IgD-negative memory B cell (primary cell): ENCODE results near the gene IGF2. TPM values are rescaled to one million over a fixed set of nuclear protein-coding genes. Genes with fewer than 3 reads are reported as not detected.

ENCODE experiments used
- H3K27ac Mint-ChIP-seq, 3 donors: one replicate each; pipeline ENCODE4 v1.8.0; 2020 to 2022; ENCODE audit warnings: mild to moderate bottlenecking in 3 of 3, mixed read lengths in 3 of 3, moderate library complexity in 1 of 3
- H3K27me3 Mint-ChIP-seq: one replicate; pipeline ENCODE4 v1.8.0; 2021; ENCODE audit warnings: mixed read lengths
- H3K36me3 Mint-ChIP-seq: one replicate; pipeline ENCODE4 v1.8.0; 2020; ENCODE audit warnings: mild to moderate bottlenecking, mixed read lengths
- H3K4me1 Mint-ChIP-seq, 3 donors: one replicate each; pipeline ENCODE4 v1.8.0; 2020 to 2022; ENCODE audit warnings: mixed read lengths in 3 of 3, mild to moderate bottlenecking in 1 of 3
- H3K4me3 Mint-ChIP-seq, 4 donors: one replicate each; pipeline ENCODE4 v1.8.0; 2020 to 2022; ENCODE audit warnings: mild to moderate bottlenecking in 4 of 4, mixed read lengths in 4 of 4, moderate library complexity in 3 of 4
- H3K9me3 Mint-ChIP-seq, 3 donors: one replicate each; pipeline ENCODE4 v1.8.0; 2020 to 2021; ENCODE audit warnings: mixed read lengths in 3 of 3, mild to moderate bottlenecking in 1 of 3
- polyA plus RNA-seq: library from polyadenylated mRNA; unstranded; fragments of 300-500 nt; fragmentation: Illumina TruSeq; gene quantifications from one replicate; pipeline ENCODE4 v1.2.3, GENCODE V29; 2021

The IGF2 gene
- polyA plus RNA-seq, 1 donor from 2014 or later: not detected

- peaks cover 2% of the 10 kb centered on the region for H3K27me3 Mint-ChIP-seq
- H3K36me3 Mint-ChIP-seq: no peaks in the 10 kb centered on the region
- no peak overlapping the region for H3K27ac Mint-ChIP-seq
- no peaks in the 10 kb centered on the region for H3K9me3 Mint-ChIP-seq
- no peak overlapping the region for H3K4me3 Mint-ChIP-seq
- no peaks in the 10 kb centered on the region for H3K4me1 Mint-ChIP-seq
These were observed 24.3 kb upstream of the IGF2 start for GRCh38 chr11:2163428-2163978.

- Mint-ChIP-seq H3K4me3 (no peak within 1 kb of the TSS), H3K4me1 (no peaks in the 10 kb centered on the region), H3K9me3 (no peaks in the 10 kb centered on the region), H3K27me3 (peaks cover 2% of the 10 kb centered on the region), H3K27ac (no peak within 1 kb of the TSS), H3K36me3 (no peaks in the 10 kb centered on the region)
These were observed 21.6 kb upstream of the IGF2 start, which contains the start of gene INS for GRCh38 chr11:2160736-2161259. INS (minus strand) TSS chr11:2161209; CDS start chr11:2160971, 238 bp downstream.

DNA sequence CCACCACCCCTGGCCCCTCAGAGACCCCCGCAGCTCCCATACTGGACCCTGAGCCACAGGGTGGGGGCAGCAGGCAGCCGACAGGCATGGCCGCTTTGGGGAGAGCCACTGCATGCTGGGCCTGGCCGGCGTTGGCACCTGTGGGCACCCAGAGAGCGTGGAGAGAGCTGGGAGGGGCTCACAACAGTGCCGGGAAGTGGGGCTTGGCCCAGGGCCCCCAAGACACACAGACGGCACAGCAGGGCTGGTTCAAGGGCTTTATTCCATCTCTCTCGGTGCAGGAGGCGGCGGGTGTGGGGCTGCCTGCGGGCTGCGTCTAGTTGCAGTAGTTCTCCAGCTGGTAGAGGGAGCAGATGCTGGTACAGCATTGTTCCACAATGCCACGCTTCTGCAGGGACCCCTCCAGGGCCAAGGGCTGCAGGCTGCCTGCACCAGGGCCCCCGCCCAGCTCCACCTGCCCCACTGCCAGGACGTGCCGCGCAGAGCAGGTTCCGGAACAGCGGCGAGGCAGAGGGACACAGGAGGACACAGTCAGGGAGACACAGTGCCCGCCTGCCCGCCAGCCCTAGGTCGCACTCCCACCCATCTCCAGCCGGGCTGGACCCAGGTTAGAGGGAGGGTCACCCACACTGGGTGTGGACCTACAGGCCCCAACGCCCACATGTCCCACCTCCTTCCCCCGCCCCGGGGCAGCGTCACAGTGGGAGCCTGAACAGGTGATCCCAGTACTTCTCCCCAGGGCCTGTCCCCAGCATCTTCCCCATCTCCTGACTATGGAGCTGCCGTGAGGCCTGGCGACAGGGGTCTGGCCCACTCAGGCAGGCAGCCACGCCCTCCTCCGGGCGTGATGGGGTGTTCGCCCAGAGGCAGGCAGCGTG, 20.6 kb upstream of the IGF2 start:
- H3K27ac Mint-ChIP-seq: no peak overlapping the region
- H3K4me3 Mint-ChIP-seq: no peak overlapping the region
- peaks cover 2% of the 10 kb centered on the region for H3K27me3 Mint-ChIP-seq
- H3K9me3 Mint-ChIP-seq: no peaks in the 10 kb centered on the region
- no peaks in the 10 kb centered on the region for H3K4me1 Mint-ChIP-seq
- H3K36me3 Mint-ChIP-seq: no peaks in the 10 kb centered on the region

GRCh38 chr11:2158966-2159365, 19.8 kb upstream of the IGF2 start:
- H3K4me1 Mint-ChIP-seq: no peaks in the 10 kb centered on the region
- H3K27ac Mint-ChIP-seq: no peak overlapping the region
- H3K9me3 Mint-ChIP-seq: no peaks in the 10 kb centered on the region
- peaks cover 2% of the 10 kb centered on the region for H3K27me3 Mint-ChIP-seq
- H3K36me3 Mint-ChIP-seq: no peaks in the 10 kb centered on the region
- no peak overlapping the region for H3K4me3 Mint-ChIP-seq

- H3K27ac Mint-ChIP-seq: no peak overlapping the region
- H3K27me3 Mint-ChIP-seq: peaks cover 2% of the 10 kb centered on the region
- no peak overlapping the region for H3K4me3 Mint-ChIP-seq
- no peaks in the 10 kb centered on the region for H3K9me3 Mint-ChIP-seq
- no peaks in the 10 kb centered on the region for H3K4me1 Mint-ChIP-seq
- no peaks in the 10 kb centered on the region for H3K36me3 Mint-ChIP-seq
These were observed 19.1 kb upstream of the IGF2 start for GRCh38 chr11:2158296-2158737.

DNA sequence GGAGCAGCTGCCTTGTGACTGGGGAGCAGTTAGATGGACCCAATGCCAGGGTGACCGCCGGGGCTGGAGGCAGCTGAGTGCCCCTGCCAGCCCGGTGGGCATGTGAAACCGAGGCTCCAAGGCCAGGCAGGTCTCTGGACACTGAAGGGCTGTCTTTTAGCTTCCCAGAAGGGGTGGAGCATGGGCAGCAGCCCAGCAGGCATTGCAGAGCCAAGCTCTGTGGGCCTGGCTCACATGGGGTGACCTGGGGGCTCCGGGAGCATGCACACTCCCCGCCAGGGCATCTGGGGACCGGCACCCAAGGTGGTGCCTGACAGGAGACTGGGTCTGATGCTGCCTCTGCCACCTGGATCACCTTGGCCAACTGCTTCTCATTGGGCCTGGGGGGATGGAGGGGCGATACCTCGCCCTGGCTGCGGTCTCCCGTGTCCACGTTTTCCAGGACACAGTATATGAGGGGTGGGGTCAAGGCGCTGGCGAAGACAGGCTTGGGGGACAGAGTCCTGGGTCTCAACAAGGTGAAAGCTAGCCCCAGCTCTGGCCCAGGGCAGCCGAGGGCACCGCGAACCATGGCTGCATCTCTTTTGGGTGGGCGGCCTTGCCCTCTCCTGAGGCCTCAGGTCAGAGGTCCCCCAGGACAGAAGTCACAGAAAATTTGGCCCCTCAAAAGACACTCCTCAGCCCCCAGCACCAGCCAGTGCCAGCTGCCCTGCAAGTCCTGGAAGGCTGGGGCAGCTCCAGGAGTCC, 18.3 kb upstream of the IGF2 start:
- H3K27me3 Mint-ChIP-seq: no peaks in the 10 kb centered on the region
- H3K27ac Mint-ChIP-seq: no peak overlapping the region
- no peaks in the 10 kb centered on the region for H3K9me3 Mint-ChIP-seq
- no peaks in the 10 kb centered on the region for H3K4me1 Mint-ChIP-seq
- no peaks in the 10 kb centered on the region for H3K36me3 Mint-ChIP-seq
- no peak overlapping the region for H3K4me3 Mint-ChIP-seq

DNA sequence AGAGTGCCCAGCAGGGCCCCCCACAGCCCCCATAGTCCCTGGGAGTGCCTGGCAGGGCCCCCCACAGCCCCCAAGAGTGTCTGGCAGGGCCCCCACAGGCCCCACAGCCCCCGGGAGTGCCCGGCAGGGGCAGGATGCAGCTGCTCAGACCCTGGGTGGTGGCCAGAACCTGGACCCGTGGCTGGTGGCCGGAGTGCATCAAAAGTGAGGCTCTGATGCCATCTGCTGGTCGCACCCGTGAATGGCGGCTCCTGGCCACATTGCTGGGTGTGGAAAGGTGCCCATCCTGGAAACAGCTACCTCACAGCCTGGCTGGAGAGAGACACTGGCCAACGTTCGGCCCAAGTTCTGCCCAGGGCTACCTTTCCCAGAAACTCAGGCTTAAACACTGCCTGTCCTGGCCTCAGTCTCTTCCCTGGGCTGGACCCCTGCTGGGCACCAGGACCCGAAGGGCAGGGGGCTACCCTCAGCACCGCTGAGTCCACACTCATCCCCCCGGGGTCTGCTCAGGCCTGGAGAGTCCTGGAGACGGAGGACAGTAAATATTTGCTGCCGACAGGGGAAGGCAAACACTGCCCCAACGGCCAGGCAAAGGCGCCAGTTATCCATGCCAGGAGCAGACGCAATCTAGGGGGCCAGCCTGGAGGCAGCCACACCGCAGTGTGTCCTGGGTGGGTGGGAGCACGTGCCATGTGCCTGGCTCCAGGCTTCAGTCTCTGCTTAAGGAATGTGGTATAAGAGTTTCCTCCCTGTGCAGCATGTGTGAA, 17.4 kb upstream of the IGF2 start:
- Mint-ChIP-seq H3K4me3 (no peak overlapping the region), H3K36me3 (no peaks in the 10 kb centered on the region), H3K27me3 (no peaks in the 10 kb centered on the region), H3K9me3 (no peaks in the 10 kb centered on the region), H3K4me1 (peaks cover 0 to 5% (median 4%) of the 10 kb centered on the region in 3 donors), H3K27ac (no peak overlapping the region)

DNA sequence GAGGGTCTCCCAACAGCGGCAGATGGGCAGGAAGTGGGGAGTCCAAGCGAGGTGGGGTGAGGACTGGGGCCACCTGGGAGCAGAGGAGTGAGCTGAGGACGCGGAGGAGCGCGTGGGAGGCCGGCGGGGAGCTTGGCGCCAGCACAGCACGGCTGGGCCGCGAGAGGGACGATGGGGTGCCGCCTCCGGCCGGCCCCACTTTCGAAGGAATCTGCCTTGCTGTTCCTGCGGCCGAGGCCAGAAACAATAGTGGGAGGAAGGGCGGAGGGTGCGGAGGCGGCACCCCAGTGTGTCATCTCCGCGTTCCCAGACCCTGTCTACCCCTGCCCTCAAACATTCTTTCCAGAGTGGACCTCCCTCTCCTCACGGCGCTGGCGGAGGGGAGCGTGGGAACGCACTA, 16.3 kb upstream of the IGF2 start:
- Mint-ChIP-seq H3K4me3 (no peak overlapping the region), H3K27me3 (no peaks in the 10 kb centered on the region), H3K9me3 (no peaks in the 10 kb centered on the region), H3K4me1 (peaks cover 0 to 6% (median 6%) of the 10 kb centered on the region in 3 donors), H3K27ac (no peak overlapping the region), H3K36me3 (no peaks in the 10 kb centered on the region)

DNA sequence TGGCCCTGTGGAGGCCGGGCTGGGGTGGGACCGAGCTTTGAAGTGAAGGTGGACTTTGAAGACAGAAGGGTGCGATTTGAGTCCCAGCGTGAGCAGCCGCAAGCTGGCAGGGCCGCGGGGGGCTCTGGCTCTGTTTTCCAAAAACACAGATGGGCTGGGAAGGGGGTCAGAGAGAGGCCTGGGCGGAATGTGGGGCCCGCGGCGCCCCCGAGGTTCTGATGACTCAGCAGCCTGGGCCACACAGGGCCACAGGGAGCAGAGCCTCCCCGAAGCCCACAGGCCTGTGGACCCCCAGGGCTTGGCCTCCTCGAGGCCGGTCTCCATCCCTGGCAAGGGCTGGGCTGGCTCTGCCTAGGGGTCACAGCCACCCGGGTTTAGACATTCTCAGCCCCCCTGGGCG, 15.7 kb upstream of the IGF2 start:
- Mint-ChIP-seq H3K4me3 (no peak overlapping the region), H3K4me1 (peaks cover 0 to 6% (median 6%) of the 10 kb centered on the region in 3 donors), H3K9me3 (no peaks in the 10 kb centered on the region), H3K27ac (no peak overlapping the region), H3K27me3 (peaks cover 2% of the 10 kb centered on the region), H3K36me3 (no peaks in the 10 kb centered on the region)

DNA sequence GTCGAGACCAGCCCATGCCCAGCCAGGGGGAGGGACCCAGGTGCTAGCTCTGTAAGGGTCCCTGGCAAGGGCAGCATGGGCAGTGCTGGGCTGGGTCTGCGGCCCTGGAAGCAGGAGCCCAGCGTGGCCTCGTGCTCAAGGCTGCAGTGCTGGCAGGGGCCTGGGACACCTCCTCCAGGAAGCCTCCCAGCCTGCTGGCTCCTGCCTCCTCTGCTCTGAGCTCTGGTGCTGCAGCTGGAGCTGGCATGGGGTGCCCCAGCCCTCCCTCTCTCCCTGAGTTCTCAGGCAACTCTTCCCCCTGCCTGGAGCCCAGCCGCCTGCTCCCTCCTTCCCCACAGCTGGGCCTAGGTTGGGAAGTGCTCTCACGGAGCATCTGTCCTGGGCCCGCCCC, 15.0 kb upstream of the IGF2 start:
- Mint-ChIP-seq H3K9me3 (no peaks in the 10 kb centered on the region), H3K4me1 (peaks cover 0 to 6% (median 6%) of the 10 kb centered on the region in 3 donors), H3K36me3 (no peaks in the 10 kb centered on the region), H3K27ac (no peak overlapping the region), H3K4me3 (no peak overlapping the region), H3K27me3 (peaks cover 4% of the 10 kb centered on the region)

- H3K36me3 Mint-ChIP-seq: no peaks in the 10 kb centered on the region
- H3K9me3 Mint-ChIP-seq: no peaks in the 10 kb centered on the region
- H3K27me3 Mint-ChIP-seq: peaks cover 4% of the 10 kb centered on the region
- H3K4me1 Mint-ChIP-seq: peaks cover 0 to 6% (median 6%) of the 10 kb centered on the region in 3 donors
- peak overlapping the region in 1 of 3 donors; percentile 80 for H3K27ac Mint-ChIP-seq
- no peak overlapping the region for H3K4me3 Mint-ChIP-seq
These were observed 14.5 kb upstream of the IGF2 start for GRCh38 chr11:2153581-2154194.

DNA sequence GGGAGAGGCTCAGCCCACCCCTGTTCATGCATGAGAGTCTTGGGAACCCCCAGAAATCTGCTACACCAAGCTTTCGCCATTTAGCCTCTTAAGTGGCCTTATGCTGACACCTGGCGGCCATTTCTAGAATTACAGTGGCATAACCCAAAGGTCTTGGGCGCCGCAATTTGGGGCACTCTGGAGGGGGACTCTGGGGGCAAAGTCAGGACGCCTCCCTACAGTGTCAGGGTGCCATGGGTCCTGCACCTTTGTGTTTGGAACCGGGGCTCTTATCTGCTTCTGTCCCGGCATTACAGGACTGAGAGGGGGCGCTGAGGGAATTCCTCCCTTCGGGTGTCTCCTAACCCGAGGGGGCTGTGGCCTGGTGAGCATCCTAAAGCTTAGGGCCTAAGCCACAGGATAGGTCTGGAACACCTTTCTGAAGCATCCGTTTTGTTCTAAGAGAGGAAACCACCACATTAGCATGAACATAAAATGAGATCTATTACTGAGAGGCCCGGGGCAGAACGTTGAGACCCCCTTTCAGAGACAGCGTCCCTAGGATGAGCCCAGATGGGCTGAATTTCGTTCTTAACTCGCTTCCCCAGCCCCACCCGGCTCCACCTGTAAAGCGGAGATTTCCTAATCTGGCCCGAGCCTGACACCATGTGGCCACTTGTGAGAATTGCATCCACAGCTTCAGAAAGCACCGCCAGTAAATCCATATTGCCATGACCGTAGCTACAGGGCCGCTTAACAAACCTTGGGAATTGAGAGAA, 12.5 kb upstream of the IGF2 start:
- Mint-ChIP-seq H3K9me3 (no peaks in the 10 kb centered on the region), H3K4me1 (peaks cover 0 to 7% (median 6%) of the 10 kb centered on the region in 3 donors), H3K27ac (peak overlapping the region in 2 of 3 donors; percentile 37 to 66), H3K27me3 (peaks cover 8% of the 10 kb centered on the region), H3K36me3 (no peaks in the 10 kb centered on the region), H3K4me3 (peak overlapping the region in 2 of 4 donors; percentile 82 to 85)

DNA sequence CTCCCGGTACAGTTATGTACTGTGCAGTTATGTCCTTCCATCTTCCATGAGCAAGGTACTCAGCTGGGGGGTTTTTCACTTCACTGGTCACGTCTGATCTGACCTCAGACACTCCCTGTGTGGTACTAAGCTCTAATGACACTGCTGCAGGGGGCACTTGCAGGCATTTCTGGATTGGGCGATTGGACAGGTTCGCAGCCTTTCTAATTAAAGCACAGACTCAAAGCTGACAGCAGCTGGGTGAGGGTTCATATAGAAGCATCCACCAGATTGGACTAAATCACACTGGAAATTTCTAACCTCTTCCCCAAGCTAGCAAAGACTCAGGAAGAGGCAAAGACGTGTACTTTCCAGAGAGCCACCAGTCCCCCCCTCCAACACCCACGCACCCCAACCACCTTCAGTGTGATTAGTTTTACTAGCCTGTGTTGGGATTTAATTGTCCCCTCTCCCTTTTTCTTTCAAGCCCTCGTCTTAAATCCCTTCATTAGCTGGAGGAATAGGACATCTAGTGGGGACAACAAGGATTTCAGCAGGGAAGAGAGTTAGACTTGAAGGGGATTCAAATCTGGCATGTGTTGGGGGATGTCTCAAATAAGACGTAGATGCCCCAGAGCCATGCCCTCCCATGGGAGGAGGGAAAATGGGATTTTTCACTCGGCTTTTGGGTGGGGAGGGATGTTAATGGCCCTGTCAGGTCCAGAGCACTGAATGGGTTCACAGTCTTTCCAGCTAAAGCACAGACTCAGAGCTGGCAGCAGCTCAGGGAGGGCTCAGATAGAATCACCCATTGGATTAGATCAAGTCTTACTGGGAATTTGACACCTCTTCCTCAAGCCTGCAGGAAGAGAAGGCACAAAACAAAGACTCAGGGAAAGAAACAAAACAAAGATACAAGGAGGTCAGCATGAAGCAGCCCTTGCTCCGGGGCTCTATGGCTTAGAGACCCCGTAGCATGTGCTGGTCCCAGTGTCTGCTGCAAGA, 11.0 kb upstream of the IGF2 start:
- Mint-ChIP-seq H3K27me3 (peaks cover 15% of the 10 kb centered on the region), H3K27ac (no peak overlapping the region), H3K36me3 (no peaks in the 10 kb centered on the region), H3K9me3 (no peaks in the 10 kb centered on the region), H3K4me3 (no peak overlapping the region), H3K4me1 (peaks cover 0 to 7% (median 6%) of the 10 kb centered on the region in 3 donors)
